SK-N-SH (cell line): ENCODE data around the gene RAPGEF4. TPM values are rescaled to one million over a fixed set of nuclear protein-coding genes. Genes with fewer than 3 reads are reported as not detected.

Source experiments
- CTCF ChIA-PET: fragments of 300-600, 350-600 bp; formaldehyde crosslinking; extraction: SDS; loops from one replicate; lab custom pipeline; 2021; lab: Yijun Ruan, JAX
- POLR2A ChIA-PET: fragments of 350-600 bp; sonication (Branson Sonifier 250); formaldehyde crosslinking; extraction: SDS; loops from one replicate; lab custom pipeline; 2020; ENCODE audit warnings: antibody characterized with exemption, inconsistent platforms; lab: Yijun Ruan, JAX
- DNase-seq: peaks from one replicate; pipeline ENCODE4 v3.0.0; 2012
- H2AFZ ChIP-seq: fragments of 200-600 bp; sonication (generic); 2 replicates; pipeline ENCODE4 v1.8.1; 2016; ENCODE audit warnings: antibody characterized with exemption, mild to moderate bottlenecking, low read depth
- H3F3A ChIP-seq: fragments of 200-600 bp; sonication (generic); replicated peaks from 2 replicates; pipeline ENCODE3; 2016; ENCODE audit warnings: antibody characterized with exemption, mild to moderate bottlenecking; ENCODE audit not compliant: insufficient read depth
- H3K27ac ChIP-seq, 2 experiments: fragments of 200-500 bp in 1 of 2; fragments of 200-600 bp in 1 of 2; sonication (Bioruptor generic) in 1 of 2; sonication (generic), shearing (Covaris generic) in 1 of 2; 2 replicates each; pipeline versions ENCODE4 v1.5.1 to v1.6.1; 2014 to 2016; ENCODE audit warnings: low read depth in 2 of 2, inconsistent platforms in 1 of 2, low read length in 1 of 2, mild to moderate bottlenecking in 1 of 2, mixed read lengths in 1 of 2
- H3K27me3 ChIP-seq: fragments of 200-600 bp; sonication (generic), shearing (Covaris generic); 2 replicates; pipeline ENCODE4 v1.6.1; 2016; ENCODE audit warnings: mixed run types; ENCODE audit not compliant: insufficient read depth
- H3K36me3 ChIP-seq, 2 experiments: fragments of 200-500 bp in 1 of 2; fragments of 200-600 bp in 1 of 2; sonication (Bioruptor generic) in 1 of 2; sonication (generic) in 1 of 2; replicated peaks in 1 of 2; 2 replicates each; pipeline versions ENCODE3 to v1.5.1; 2014 to 2016; ENCODE audit warnings: low read length in 1 of 2, mild to moderate bottlenecking in 1 of 2; ENCODE audit not compliant: insufficient read depth in 2 of 2, control insufficient read depth in 1 of 2
- H3K4me1 ChIP-seq, 2 experiments: fragments of 200-500 bp in 1 of 2; fragments of 200-600 bp in 1 of 2; sonication (Bioruptor generic) in 1 of 2; sonication (generic), shearing (Covaris generic) in 1 of 2; 2 replicates each; pipeline versions ENCODE4 v1.5.1 to v1.6.1; 2014 to 2016; ENCODE audit warnings: low read depth in 1 of 2, low read length in 1 of 2, mixed run types in 1 of 2; ENCODE audit not compliant: insufficient read depth in 2 of 2, control insufficient read depth in 1 of 2
- H3K4me2 ChIP-seq: fragments of 200-600 bp; sonication (generic), shearing (Covaris generic); 2 replicates; pipeline ENCODE4 v1.6.1; 2017; ENCODE audit warnings: mixed run types
- H3K4me3 ChIP-seq, 2 experiments: fragments of 200-500 bp in 1 of 2; fragments of 200-600 bp in 1 of 2; sonication (Bioruptor generic) in 1 of 2; sonication (generic), shearing (Covaris generic) in 1 of 2; 2 replicates each; pipeline versions ENCODE4 v1.5.1 to v1.8.1; 2014 to 2016; ENCODE audit warnings: low read depth in 2 of 2, inconsistent platforms in 1 of 2, low read length in 1 of 2, mild to moderate bottlenecking in 1 of 2, mixed read lengths in 1 of 2, moderate library complexity in 1 of 2
- H3K79me2 ChIP-seq: fragments of 200-600 bp; sonication (generic); 2 replicates; pipeline ENCODE4 v1.8.1; 2017; ENCODE audit warnings: mild to moderate bottlenecking; ENCODE audit not compliant: insufficient read depth
- H3K9ac ChIP-seq: fragments of 200-600 bp; sonication (generic); 2 replicates; pipeline ENCODE4 v1.6.1; 2017; ENCODE audit warnings: mixed run types
- H3K9me2 ChIP-seq: fragments of 200-600 bp; sonication (generic); 2 replicates; pipeline ENCODE4 v1.6.1; 2017; ENCODE audit warnings: mixed run types
- H3K9me3 ChIP-seq: fragments of 200-600 bp; sonication (generic); 2 replicates; pipeline ENCODE4 v1.6.1; 2017; ENCODE audit warnings: mixed run types, mild to moderate bottlenecking, moderate library complexity
- H4K20me1 ChIP-seq: fragments of 200-600 bp; sonication (generic); 2 replicates; pipeline ENCODE4 v1.6.1; 2017; ENCODE audit warnings: mild to moderate bottlenecking, mixed run types; ENCODE audit not compliant: insufficient read depth
- CTCF ChIP-seq: fragments of 200-600 bp; sonication (generic); IDR thresholded peaks from 2 replicates; pipeline ENCODE4 v1.6.1; 2017; ENCODE audit warnings: antibody characterized with exemption, mild to moderate bottlenecking, moderate library complexity
- ELF1 ChIP-seq: IDR thresholded peaks from 2 replicates; pipeline ENCODE4 v1.4.0; 2012
- EP300 ChIP-seq, 2 experiments: IDR thresholded peaks; 2 replicates each; pipeline versions ENCODE4 v1.4.0 to v1.6.1; 2012; ENCODE audit warnings: borderline replicate concordance in 1 of 2, low read depth in 1 of 2, low read length in 1 of 2
- EZH2phosphoT487 ChIP-seq: fragments of 200-600 bp; sonication (generic); IDR thresholded peaks from 2 replicates; pipeline ENCODE4 v1.6.1; 2017; ENCODE audit warnings: low read depth, mixed run types, mild to moderate bottlenecking, antibody characterized with exemption, moderate library complexity, borderline replicate concordance
- FOSL2 ChIP-seq: IDR thresholded peaks from 2 replicates; pipeline ENCODE4 v1.4.0; 2012; ENCODE audit warnings: low read depth, mild to moderate bottlenecking, moderate library complexity, borderline replicate concordance
- FOXJ3 ChIP-seq: sonication (generic); formaldehyde crosslinking; IDR thresholded peaks from 2 replicates; pipeline ENCODE4 v1.5.1; 2020; ENCODE audit warnings: mild to moderate bottlenecking, missing genetic modification reagents
- GABPA ChIP-seq: IDR thresholded peaks from 2 replicates; pipeline ENCODE4 v1.4.0; 2012; ENCODE audit warnings: low read depth, mild to moderate bottlenecking
- GATA2 ChIP-seq: sonication (generic); formaldehyde crosslinking; IDR thresholded peaks from 2 replicates; pipeline ENCODE4 v1.5.0; 2020; ENCODE audit warnings: mild to moderate bottlenecking, missing genetic modification reagents
- IRF3 ChIP-seq: fragments of 150-350 bp; IDR thresholded peaks from 2 replicates; pipeline ENCODE4 v1.6.1; 2016; ENCODE audit warnings: mild to moderate bottlenecking, low read depth, low read length
- MAX ChIP-seq: IDR thresholded peaks from 2 replicates; pipeline ENCODE4 v1.4.0; 2012; ENCODE audit warnings: low read depth
- MXI1 ChIP-seq: IDR thresholded peaks from 2 replicates; pipeline ENCODE4 v1.6.1; 2012; ENCODE audit warnings: mild to moderate bottlenecking, low read depth, low read length, improper control_type of control experiment
- NFIC ChIP-seq: IDR thresholded peaks from 2 replicates; pipeline ENCODE4 v1.4.0; 2012; ENCODE audit warnings: borderline replicate concordance
- NRF1 ChIP-seq: IDR thresholded peaks from 2 replicates; pipeline ENCODE4 v1.6.1; 2012; ENCODE audit warnings: low read depth, mild to moderate bottlenecking, low read length
- REST ChIP-seq: IDR thresholded peaks from 2 replicates; pipeline ENCODE4 v1.6.1; 2012; ENCODE audit warnings: mild to moderate bottlenecking, low read depth, low read length, moderate library complexity
- RXRA ChIP-seq: IDR thresholded peaks from 2 replicates; pipeline ENCODE4 v1.4.0; 2012; ENCODE audit warnings: low read depth, mild to moderate bottlenecking, borderline replicate concordance
- SMC3 ChIP-seq: IDR thresholded peaks from 2 replicates; pipeline ENCODE4 v1.6.1; 2012; ENCODE audit warnings: low read depth, low read length, improper control_type of control experiment
- TAF1 ChIP-seq: IDR thresholded peaks from 2 replicates; pipeline ENCODE4 v1.6.1; 2012; ENCODE audit warnings: low read depth, mild to moderate bottlenecking, low read length, moderate library complexity, borderline replicate concordance
- TCF12 ChIP-seq: IDR thresholded peaks from 2 replicates; pipeline ENCODE4 v1.4.0; 2012
- TEAD4 ChIP-seq: IDR thresholded peaks from 2 replicates; pipeline ENCODE4 v1.4.0; 2012; ENCODE audit warnings: mild to moderate bottlenecking, borderline replicate concordance; ENCODE audit not compliant: insufficient read depth
- USF2 ChIP-seq: fragments of 150-350 bp; IDR thresholded peaks from 2 replicates; pipeline ENCODE4 v1.6.1; 2017; ENCODE audit warnings: antibody characterized with exemption, low read length, low read depth, borderline replicate concordance
- WGBS: methylation state at CpG from one replicate; pipeline ENCODE4 v1.1.6; 2017; ENCODE audit warnings: low lambda C conversion rate; 5-methylcytosine and 5-hydroxymethylcytosine counted together
- polyA plus RNA-seq, 3 experiments: library from polyadenylated mRNA; depleted of rRNA; stranded (reverse); fragments of >200 nt; gene quantifications; 2 replicates each; pipeline ENCODE4 v1.2.3, GENCODE V29; 2012

Gene RAPGEF4
- polyA plus RNA-seq, 1 of the 3 experiments (the other 2 are of a cell fraction), result 0.30 TPM

GRCh38 chr2:172944022-172944793, 208.6 kb downstream of the RAPGEF4 start:
- H2AFZ ChIP-seq, result no peak overlapping the region
- H3K27ac ChIP-seq, result no peak overlapping the region
- H3K36me3 ChIP-seq, result no peaks in the 10 kb centered on the region
- no peaks in the 10 kb centered on the region for H3K79me2 ChIP-seq
- H3K4me3 ChIP-seq, result no peak overlapping the region
- ChIA-PET CTCF (interaction anchor here (0.6 to 2.2 kb wide), 5 partner anchors 12 to 138 kb away, joined by 3 to 12 read pairs (median 3); no protein-coding TSS in a partner anchor), POLR2A (no interaction called here)
- H3F3A ChIP-seq, result no peaks in the 10 kb centered on the region
- no peaks in the 10 kb centered on the region for H4K20me1 ChIP-seq
- no peaks in the 10 kb centered on the region for H3K9me2 ChIP-seq
- H3K9ac ChIP-seq, result no peak overlapping the region
- 0 out of 2 replicates have a peak overlapping the region, but pooled peaks have one; percentile 18 for H3K4me2 ChIP-seq
- DNase-seq, result no peak
- H3K4me1 ChIP-seq, result peaks cover 0 to 2% of the 10 kb centered on the region in 2 experiments; a peak in 2 of 4 replicates
- WGBS, result 71% methylated on average over 8 of the region's 8 CpGs
- no peaks in the 10 kb centered on the region for H3K9me3 ChIP-seq
- H3K27me3 ChIP-seq, result no peaks in the 10 kb centered on the region
- TF ChIP-seq MXI1 (no peak), NRF1 (no peak), TAF1 (no peak), IRF3 (no peak), FOSL2 (no peak), USF2 (no peak), FOXJ3 (CRISPR knock-in tag) (no peak), TCF12 (no peak), RXRA (no peak), ELF1 (no peak), MAX (no peak), GABPA (no peak), GATA2 (CRISPR knock-in tag) (no peak), EZH2phosphoT487 (no peak), SMC3 (no peak), TEAD4 (no peak), NFIC (no peak), CTCF (no peak), EP300 (IDR thresholded peaks at IDR 0.05; ENCODE audit: borderline replicate concordance in 1 of 2, low read depth in 1 of 2, low read length in 1 of 2) (no peak), REST (no peak)
